GM18909 (cell line): ENCODE results near the gene EDN2.

Source experiments
- ATAC-seq: cut with Tn5 transposase; IDR thresholded peaks from one replicate; pipeline ENCODE4 v1.9.1; 2021; ENCODE audit warnings: mild to moderate bottlenecking; ENCODE audit not compliant: unreplicated experiment, poor library complexity

Gene EDN2

DNA sequence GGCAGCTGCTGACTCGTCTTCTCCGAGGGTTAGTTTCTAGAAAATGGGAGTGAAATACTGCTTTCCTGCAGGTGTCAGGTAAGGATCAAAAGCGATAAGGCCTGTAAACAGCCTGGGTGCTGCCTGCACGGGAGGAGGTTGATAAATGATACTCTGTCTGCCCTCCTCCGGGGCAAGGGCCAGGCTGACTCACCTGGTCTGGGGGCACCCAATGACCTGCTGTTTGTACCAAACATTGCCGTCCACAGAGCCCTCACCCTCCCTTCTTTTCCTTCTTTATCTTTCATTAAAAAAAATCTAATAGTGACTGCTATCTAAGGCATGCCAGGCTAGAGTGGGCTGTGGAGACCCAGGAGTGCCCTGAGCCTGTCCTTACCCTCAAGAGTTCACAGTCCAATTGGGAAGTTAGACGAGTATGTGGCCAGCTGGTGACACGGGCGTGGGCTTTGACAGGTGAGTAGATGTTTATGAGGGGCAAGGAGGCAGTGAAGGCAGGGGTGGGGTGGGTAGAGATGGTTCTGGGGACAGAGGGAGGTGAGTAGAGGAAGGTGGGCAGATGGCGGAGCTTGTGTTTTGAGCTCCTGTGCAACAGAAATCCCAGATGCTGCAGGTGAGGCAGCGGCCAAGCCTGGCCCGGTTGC lies 16.2 kb downstream of the EDN2 start:
- no peak for ATAC-seq

DNA sequence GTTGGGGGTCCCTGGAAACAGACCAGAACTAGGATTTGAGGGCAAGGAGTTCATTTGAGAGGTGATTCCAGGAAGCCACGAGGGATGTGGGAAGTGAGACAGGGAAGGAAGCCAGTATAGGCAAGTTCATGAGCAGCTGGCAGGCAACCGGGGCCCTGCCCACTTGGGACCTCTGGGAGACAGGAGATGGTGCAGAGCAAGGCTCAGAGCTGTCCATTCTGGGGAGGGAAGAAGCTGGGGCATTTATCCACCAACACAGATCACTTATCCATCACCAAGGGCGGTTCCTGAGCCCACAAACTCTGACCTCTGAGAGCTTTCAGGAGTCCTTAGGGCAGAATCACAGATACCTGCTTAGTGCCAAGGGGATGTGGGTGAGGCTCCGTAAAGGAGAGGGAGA lies 16.8 kb downstream of the EDN2 start:
- no peak for ATAC-seq

DNA sequence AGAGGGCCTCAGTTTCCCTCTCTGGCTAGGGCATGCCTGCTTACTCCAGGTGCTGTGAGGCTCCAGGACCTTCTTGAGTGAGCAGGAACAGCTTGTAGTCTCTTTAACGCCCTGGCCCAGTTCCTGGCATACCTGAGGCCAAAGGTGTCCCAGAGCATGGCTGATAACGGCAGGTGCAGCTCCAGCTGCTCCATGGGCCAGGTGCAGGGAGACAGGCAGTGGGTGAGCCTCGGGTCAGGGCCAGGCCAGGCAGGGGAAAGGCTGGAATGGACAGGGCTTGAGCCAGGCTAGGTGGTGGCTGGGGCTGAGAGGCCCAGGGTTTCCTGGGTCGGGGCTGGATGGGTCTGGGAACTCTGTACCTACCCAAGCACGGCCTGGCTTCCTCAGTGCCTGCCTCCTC lies 18.3 kb downstream of the EDN2 start:
- no peak for ATAC-seq

DNA sequence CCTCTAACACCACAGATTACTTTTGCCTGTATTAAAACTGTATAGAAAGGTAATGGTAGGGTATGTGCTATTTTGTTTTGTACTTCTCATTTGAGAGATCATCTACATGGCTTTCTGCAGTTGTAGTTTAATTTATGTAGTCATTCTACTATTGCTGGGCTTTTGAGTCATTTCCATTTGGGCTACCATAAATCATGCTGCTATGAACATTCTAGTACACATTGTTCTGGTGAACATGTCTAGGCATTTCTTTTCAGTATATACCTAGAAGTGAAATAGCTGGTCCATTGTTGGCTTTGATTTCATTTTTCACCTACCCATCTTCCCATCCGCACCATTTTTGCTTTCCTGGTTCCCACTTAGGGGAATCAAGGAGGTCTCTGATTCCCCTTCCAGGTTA lies 18.7 kb downstream of the EDN2 start:
- no peak for ATAC-seq

DNA sequence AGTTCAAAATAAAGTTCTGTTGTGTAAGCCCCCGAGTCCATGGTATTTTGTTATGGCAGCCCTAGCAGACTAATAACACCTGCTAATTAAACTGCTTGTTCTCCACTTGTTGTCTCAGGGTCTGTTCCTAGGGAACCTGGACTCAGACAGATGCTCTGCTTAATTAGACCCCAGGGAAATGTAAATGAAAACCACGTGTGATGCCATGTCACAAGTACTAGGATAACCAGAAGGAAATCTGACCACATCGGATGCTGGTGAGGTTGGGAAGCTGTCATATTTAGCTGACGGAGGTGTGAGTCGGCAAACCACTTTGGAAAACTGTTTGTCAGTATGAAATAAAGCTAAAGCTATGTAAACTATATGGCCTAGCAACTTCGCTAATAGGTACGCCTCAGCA lies 19.6 kb downstream of the EDN2 start:
- ATAC-seq: no peak

DNA sequence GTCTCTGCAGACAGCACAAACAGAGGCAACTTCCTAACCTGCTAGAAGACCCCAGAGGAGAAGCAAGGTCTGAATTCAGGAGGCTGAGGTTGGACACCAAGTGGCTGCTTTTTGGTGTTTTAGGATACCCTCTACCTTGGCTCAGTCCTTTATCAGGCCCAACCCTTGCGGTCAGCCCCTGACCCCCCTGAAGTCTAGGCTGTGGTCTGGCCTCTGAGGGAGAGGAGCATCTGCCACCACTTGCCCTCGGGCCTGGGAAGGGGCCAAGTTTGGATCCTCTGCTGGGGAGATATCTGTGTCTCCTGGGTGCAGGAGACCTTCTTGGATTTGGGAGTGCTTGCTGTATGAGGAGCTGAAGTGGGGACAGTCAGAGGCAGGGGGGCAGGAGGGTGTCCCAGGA lies 21.0 kb downstream of the EDN2 start:
- ATAC-seq: no peak

DNA sequence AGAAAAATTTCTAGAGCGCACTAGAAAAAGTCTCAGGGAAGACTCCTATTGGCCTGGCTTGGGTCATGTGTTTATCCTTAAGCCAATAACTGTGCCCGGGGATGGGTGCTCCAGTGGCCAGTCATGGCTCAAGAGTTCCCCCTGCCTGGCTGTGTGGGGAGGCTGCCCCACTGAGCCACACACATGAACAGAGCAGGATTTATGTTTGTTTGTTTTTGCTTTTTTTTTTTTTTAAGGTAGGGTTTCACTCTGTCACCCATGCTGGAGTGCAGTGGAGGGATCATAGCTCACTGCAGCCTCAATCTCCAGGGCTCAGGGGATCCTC lies 21.8 kb downstream of the EDN2 start:
- no peak for ATAC-seq

DNA sequence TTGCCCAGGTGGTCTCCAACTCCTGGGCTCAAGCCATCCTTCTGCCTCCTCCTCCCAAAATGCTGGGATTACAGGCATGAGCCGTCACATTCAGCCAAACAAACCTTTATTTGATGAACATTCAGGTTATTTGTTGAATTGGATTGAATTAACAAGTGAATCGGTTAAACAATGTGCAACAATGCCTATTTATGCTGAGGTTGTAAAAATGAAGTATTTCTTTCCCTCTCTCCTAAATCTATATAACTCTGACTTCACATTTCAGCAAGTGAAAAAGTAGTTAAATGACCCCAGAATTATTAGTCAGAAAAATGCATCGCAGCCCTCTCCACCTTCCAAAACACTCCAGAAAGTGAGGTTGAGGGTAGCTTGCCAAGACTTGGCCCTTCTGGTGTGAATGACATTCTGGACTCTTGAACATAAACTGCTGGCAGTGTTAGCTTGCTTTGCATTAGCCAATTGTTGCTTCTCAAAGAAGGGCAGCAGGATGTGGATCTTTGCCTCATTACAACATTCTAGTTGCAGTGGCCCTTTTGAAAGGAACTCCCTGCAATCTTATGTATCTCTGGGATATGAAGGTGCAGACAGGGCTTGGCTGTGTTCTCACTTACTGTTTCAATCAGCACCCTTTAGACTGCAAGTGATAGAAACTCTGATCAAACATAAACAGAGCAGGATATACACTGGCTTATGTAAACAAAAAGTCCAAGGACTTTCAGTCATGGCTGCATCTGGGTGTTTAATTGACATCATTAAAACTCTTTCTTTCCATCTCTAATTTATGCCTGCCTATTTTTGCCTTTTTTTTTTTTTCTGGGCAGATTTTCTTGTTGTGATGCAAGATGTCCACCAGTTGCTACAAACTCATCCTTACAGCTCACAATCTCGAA lies 22.4 kb downstream of the EDN2 start:
- no peak for ATAC-seq

DNA sequence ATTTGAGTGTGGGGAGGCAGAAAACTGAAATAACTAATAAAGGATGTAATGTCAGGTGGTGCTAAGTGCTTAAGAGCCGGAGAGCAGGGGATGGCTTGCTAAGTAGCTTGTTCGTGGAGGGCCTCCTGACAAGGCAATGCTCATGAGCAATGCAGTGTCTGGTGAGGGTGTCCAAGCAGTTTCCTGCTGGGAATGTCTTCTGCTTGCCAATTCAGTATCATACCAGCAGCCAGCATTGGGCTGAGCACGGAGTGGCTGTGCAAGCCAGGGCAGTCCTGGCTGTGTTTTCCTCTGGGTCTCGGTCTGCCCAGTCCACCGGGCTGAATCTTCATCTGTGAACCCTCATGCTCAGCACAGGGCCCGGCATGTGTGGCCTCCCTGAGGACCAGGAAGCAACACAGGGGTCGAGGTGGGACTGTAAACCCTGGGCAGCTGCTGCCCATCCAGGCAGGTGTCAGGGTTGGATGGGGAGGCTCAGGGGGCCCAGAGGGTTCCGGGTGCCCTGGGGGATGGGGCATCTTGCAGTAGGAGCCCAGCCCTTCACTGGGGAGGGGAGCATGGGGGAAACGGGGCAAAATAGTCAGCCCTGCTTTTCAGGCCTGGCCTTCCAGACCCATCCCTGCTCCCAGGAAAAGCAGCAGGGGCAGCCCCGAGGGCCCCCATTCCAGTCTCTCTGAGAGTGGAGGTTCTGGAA lies 27.5 kb downstream of the EDN2 start:
- no peak for ATAC-seq

DNA sequence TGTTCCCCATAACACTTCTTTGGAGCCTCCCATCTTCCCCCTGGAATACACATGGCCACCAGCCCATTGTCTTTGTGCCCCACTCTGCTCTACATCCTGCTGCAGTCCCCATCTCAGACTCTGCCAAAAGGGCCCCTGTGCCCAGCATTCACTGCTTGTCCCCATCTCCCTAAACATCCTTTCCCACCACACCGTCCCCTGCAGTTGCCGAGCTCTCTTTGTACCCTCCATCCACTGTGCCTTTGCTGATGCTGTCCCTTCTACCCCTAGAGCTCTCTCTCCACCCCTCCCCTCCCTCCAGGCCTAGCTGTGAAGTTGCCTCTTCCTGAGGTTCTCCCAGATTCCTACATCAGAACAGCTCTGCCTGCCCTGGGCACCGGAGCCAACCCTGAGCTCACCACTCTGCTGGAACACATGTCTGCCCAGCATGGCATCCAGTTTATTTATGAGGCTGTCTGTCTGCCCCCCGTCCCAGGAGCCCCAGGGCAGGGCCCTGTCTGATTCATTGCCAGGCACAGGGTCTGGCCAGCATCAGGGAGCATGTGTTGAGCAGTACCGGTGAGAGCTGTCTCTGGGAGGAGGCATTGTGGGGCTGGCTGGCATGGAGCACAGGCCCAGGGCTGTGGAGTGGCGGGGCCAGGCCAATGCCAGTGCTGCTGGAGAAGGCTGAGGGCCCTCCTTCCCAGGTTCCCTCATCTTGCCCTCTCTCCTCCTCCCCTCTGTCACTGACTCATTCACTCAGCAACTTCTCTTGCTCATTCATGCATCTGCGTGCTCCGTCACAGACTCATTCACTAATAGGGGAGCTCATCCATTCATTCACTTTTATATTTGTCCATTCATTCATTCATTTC lies 28.8 kb downstream of the EDN2 start:
- ATAC-seq: no peak

DNA sequence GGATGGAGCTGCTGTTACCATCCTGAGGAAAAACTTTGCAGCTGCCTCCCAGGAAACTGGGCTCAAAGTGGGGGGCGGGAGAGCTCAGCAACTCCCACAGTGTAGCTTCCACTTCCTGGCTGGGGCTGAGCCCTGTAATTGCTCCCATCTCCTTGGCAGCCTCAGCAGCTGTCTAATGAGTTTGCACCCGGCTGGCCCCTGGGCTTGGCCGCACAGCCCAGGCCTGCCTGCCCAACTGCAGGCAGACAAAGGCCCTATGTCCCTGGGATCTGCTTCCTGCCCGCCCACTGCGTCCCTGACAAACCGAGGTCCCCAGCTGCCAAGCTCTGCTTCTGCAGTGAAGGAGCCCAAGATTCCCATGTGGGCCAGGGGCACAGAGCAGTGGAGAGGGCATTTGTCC lies 30.1 kb downstream of the EDN2 start:
- ATAC-seq: no peak

DNA sequence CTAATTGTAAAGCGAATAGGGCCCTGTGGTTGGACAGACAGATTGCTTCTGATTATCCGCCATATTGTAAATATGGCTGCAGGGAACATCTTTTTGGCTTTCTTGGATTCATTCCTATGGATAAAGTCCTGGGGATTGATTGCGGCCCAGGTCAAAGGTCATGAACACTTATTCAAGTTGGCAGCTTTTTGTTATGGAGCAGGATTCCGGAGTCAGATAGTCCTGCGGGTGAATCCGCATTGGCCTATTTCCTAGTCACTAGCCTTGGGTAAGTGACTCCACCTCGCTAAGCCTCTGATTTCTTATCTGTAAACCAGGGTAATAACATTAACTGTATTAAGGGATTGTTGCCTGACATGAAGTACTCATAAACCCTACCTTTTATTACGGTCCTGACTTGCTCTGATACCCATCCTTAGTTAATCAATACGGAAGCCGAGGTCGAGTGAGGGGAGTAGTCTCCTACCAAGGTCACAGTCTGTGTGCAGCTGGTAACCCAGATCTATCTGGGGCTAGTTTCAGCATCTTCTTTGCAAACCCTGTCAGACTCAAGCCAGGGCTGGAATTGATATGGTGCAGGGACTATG lies 31.7 kb downstream of the EDN2 start:
- ATAC-seq: no peak

DNA sequence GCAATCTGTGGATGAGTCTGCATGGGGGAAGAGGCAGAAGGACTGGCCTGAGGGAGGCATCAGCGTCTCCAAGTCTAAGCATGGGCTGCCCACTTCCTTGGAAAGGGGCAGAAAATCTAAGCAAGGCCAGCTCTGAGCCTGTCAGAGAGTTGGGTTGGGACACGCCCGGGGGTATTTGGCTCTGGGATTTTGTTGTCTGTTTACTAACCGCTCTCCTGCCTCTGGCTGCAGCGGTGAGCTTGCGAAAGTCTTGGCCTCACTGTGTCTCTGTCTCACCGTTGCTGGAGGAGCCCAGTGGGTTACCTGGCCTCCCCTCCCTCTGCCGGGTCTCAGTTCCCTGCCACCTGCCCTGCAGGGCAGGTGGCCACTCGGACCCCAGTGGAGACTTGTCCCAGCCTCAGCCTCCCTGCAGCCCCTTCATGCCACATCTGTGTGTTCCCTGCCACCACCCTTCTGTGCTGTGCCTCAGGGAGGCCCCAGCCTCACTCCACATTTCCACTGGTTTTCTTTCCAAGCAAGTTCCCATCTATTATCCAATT lies 33.7 kb downstream of the EDN2 start:
- ATAC-seq: no peak

DNA sequence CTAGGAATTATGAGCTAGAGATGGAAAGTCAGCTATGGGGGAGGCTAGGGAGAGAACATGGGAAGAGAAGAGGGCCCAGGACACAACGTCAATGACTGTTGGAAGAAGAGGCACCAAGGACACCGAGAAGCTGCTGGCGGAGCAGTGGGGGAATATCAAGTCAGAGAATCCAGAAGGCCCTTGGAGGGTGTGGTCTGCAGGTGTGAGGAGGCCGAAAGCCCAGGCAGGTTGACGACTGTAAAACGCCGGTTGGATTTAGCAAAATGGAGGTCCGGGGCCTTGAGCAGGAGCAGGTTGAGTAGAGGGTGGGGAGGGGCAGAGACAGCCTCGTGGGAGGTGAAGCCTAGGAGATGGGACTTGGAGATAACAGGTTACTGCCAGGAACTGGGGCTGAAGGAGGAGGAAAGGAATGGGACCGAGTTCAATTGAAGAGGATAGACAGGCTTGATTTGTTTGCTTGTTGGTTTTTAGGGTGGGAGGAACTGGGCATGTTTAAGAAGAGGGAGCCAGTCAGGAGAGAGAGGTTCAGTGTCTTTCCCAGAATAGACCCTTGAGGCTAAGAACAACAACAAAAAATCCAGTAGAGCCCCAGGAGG lies 35.1 kb downstream of the EDN2 start:
- no peak for ATAC-seq

DNA sequence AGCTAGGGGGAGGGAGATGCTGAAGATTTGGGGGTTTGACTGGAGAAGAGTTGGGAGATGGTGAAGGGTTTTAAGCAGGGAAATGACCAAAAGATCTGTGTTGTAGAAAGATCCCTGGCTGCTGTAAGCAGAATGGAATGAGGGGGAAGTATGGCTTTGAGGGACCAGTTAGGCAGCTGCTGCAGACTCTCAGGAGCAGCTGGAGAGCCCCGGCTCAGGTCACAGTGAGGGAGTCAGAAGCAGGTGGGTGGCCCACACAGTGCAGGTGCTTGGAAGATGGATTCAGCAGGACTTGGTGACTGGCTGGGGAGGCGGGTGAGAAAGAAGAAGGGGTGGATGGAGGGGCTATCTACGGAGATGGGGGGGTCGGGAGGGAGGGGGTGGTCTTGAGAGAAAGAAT lies 35.7 kb downstream of the EDN2 start:
- no peak for ATAC-seq

DNA sequence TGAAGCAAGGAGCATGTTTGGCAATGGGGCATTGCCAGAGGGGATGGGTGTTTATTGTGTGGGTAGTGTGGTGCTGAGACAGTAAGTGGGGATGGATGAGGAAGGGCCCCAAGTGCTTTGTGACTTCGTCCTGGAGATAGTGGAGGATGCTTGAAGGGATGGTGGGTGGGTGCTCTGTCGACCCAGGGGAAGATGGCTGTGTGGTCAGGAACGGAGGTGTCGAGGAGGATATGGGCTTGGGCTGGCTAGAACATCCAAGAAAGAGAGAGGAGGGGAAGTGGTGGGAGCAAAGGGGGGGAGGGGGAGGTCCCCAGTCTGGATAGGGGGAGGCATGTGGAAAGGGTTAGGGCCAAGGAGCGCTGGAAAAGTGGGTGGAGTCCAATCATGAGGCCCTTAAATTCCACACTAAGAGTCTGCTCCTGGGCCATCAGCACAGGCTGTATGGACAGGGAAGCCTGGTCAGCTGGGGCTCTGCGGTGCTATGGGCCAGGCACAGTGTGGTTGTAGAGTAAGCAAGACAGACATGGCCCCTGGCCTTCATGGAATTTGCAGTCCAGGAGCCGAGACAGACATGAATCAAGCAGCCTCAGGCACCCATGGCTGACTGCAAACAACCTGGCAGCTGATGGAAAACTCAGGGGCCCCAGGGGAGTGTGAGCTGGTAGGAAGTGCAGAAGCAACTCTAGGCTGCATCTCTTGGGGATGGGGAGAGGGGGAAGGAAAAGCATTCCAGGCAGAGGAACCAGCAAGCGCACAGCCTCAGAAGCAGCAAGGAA lies 36.3 kb downstream of the EDN2 start:
- ATAC-seq: no peak

DNA sequence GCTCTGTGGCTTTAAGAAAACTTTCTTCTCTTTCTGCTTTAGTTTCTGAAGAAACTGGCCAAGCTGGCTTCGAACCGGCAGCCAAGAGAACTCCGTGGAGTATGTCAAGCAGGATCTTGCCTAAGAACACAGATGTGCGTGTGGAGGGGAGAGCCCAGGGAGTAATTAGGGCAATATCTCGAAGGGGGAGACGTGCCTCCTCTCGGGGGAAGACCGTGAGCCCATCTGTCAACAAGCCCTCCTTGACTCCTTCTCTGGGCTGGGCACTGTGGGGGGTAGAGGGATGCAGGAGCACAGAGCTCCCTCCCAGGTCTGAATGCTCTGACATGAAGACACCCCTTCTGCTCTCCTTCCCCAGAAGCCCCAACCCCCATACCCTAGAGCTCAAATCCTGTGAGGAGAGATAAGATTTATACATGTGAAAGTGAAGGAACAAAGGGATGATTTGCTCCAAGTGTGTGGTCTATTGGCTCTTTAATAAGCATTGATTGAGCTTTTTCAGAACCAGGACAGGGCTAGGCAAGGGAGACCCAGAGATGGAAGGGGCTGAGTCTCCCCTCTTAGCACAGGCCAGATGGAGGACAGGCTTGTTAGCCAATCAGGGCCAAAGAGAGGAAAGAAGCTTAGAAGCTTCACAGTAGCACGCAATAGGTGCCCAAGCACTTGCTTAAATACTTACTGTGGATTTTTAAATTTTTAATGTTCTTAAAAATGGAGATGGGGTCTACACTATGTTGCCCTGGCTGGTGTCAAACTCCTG lies 37.5 kb downstream of the EDN2 start:
- ATAC-seq: no peak

DNA sequence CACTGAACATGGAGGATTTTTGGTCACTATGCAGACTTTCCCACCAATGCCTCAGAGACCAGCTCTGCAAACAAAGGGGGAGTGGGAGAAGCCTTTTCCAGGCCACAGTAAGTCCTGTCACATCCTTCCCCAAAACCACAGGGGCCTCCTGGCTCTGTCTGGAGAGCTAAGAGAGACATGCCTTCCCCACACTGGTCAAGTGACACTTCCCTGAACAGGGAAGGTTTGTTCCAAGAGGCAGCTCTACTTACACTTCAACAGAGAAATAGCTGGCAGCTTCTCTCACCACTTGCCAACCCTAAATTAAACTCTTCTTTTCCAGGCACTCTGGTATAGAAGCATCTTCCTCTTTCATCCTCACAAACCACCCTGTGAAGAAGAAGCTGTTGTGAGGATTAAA lies 39.7 kb downstream of the EDN2 start:
- no peak for ATAC-seq
